ENCODE results near the gene ZBTB7C.

ZBTB7C gene

GRCh38 chr18:48002933-48003365 lies 406.2 kb downstream of the ZBTB7C start:
- Histone ChIP-seq H3K36me3 (ENCODE audit: control insufficient read depth, insufficient read depth, low read length) (no peaks in the 10 kb centered on the region), H3K4me3 (ENCODE audit: extremely low read depth, insufficient read depth, low read length, poor library complexity, severe bottlenecking) (no peak overlapping the region), H3K4me1 (ENCODE audit: control insufficient read depth, insufficient read depth, low read length, poor library complexity, severe bottlenecking) (peaks cover 9% of the 10 kb centered on the region), H3K27ac (ENCODE audit: low read depth, low read length, severe bottlenecking) (no peak overlapping the region), H3K9me3 (ENCODE audit: control insufficient read depth, low read length) (no peaks in the 10 kb centered on the region)
- 88 to 93% methylated on average over 4 to 5 of the region's 5 CpGs for WGBS, 2 experiments (ENCODE audit: insufficient coverage in 2 of 2)

GRCh38 chr18:48000701-48001100 lies 408.5 kb downstream of the ZBTB7C start:
- WGBS, 2 experiments (ENCODE audit: insufficient coverage in 2 of 2) = 93 to 96% methylated on average over 4 of the region's 4 CpGs
- Histone ChIP-seq H3K27ac (ENCODE audit: low read depth, low read length, severe bottlenecking) (no peak overlapping the region), H3K9me3 (ENCODE audit: control insufficient read depth, low read length) (peaks cover 11% of the 10 kb centered on the region), H3K4me1 (ENCODE audit: control insufficient read depth, insufficient read depth, low read length, poor library complexity, severe bottlenecking) (peaks cover 4% of the 10 kb centered on the region), H3K36me3 (ENCODE audit: control insufficient read depth, insufficient read depth, low read length) (no peaks in the 10 kb centered on the region), H3K4me3 (ENCODE audit: extremely low read depth, insufficient read depth, low read length, poor library complexity, severe bottlenecking) (no peak overlapping the region)

DNA sequence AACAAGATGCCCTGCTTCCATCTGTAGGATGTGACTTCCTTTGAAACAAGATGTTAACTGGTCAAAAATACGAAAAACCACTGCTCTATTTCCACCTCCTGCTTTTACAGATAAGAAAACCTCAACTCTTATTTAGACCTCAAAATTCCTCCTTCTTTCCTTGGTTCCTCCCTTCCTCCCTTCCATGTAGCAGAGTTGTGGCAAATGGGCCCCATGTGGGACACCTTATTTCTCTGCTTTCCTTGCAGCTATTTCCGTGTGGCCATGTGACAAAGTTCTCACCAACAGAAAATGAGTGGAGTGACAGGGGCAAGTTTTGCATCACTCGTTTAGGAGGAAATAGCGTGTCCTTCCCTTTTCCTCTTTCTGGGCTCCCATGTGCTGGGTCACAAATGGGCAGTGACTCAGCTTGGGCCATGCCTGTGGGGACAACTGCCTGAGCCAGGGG lies 409.4 kb downstream of the ZBTB7C start:
- WGBS, 2 experiments (ENCODE audit: insufficient coverage in 2 of 2) = 75 to 95% methylated on average over 4 of the region's 4 CpGs
- H3K9me3 ChIP-seq (ENCODE audit: control insufficient read depth, low read length) = peaks cover 11% of the 10 kb centered on the region
- H3K4me3 ChIP-seq (ENCODE audit: extremely low read depth, insufficient read depth, low read length, poor library complexity, severe bottlenecking) = no peak overlapping the region

GRCh38 chr18:47997338-47997780 lies 411.8 kb downstream of the ZBTB7C start:
- no peaks in the 10 kb centered on the region for H3K4me1 ChIP-seq (ENCODE audit: control insufficient read depth, insufficient read depth, low read length, poor library complexity, severe bottlenecking)
- no peaks in the 10 kb centered on the region for H3K36me3 ChIP-seq (ENCODE audit: control insufficient read depth, insufficient read depth, low read length)
- peaks cover 11% of the 10 kb centered on the region for H3K9me3 ChIP-seq (ENCODE audit: control insufficient read depth, low read length)
- WGBS, 2 experiments (ENCODE audit: insufficient coverage in 2 of 2) = 55 to 61% methylated on average over 5 of the region's 5 CpGs
- H3K4me3 ChIP-seq (ENCODE audit: extremely low read depth, insufficient read depth, low read length, poor library complexity, severe bottlenecking) = no peak overlapping the region
- no peak overlapping the region for H3K27ac ChIP-seq (ENCODE audit: low read depth, low read length, severe bottlenecking)

More for the DNA sequence above, 409.4 kb downstream of the ZBTB7C start:
- Histone ChIP-seq H3K4me1 (ENCODE audit: control insufficient read depth, insufficient read depth, low read length, poor library complexity, severe bottlenecking) (peaks cover 4% of the 10 kb centered on the region), H3K36me3 (ENCODE audit: control insufficient read depth, insufficient read depth, low read length) (no peaks in the 10 kb centered on the region), H3K27ac (ENCODE audit: low read depth, low read length, severe bottlenecking) (no peak overlapping the region)

DNA sequence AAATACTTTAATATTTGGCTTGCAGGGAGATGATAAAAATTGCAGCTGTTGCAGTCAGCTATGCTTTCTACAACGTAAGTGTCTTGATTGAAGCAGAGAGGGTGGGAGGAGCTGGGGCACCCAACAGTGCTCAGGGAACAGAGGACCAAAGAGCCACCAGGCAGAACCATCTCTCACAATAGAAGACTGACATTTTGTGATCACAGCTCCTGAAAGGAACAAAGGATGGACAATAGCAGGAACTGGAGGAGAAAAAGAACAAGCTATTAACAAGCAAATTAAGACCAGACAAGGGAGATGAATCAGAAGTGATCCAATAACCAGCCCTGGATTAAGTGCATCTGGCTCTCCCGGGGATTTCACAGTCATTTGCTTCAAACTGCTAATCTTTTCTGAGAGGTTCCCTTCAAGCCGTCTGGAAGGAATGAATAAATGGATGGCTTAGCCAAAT lies 413.1 kb downstream of the ZBTB7C start:
- Histone ChIP-seq H3K4me3 (ENCODE audit: extremely low read depth, insufficient read depth, low read length, poor library complexity, severe bottlenecking) (no peak overlapping the region), H3K27ac (ENCODE audit: low read depth, low read length, severe bottlenecking) (no peak overlapping the region), H3K36me3 (ENCODE audit: control insufficient read depth, insufficient read depth, low read length) (no peaks in the 10 kb centered on the region), H3K4me1 (ENCODE audit: control insufficient read depth, insufficient read depth, low read length, poor library complexity, severe bottlenecking) (no peaks in the 10 kb centered on the region), H3K9me3 (ENCODE audit: control insufficient read depth, low read length) (peaks cover 11% of the 10 kb centered on the region)
- 48 to 60% methylated on average over 1 to 2 of the region's 3 CpGs for WGBS, 2 experiments (ENCODE audit: insufficient coverage in 2 of 2)

DNA sequence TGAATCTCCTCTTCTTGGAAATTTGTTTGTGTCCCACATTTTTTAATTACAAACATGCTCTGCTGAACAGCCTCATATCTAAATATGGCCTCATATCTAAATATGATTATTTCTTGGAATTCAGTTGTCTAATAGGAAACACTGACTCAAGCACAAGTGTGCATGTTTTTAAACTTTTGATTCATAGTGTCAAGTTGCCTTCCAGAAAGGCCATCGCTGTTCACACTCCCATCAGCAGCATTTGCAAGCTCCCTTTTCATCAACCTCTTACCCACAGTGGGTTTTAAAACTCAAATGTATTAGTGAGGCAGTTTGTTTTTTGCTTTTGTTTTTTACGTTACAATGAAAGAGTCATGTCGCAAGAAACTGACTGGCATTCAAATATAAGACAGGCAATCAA lies 413.5 kb downstream of the ZBTB7C start:
- Histone ChIP-seq H3K4me3 (ENCODE audit: extremely low read depth, insufficient read depth, low read length, poor library complexity, severe bottlenecking) (no peak overlapping the region), H3K36me3 (ENCODE audit: control insufficient read depth, insufficient read depth, low read length) (no peaks in the 10 kb centered on the region), H3K27ac (ENCODE audit: low read depth, low read length, severe bottlenecking) (no peak overlapping the region), H3K9me3 (ENCODE audit: control insufficient read depth, low read length) (peaks cover 11% of the 10 kb centered on the region), H3K4me1 (ENCODE audit: control insufficient read depth, insufficient read depth, low read length, poor library complexity, severe bottlenecking) (no peaks in the 10 kb centered on the region)
- no CpG with 5 or more reads among the region's 3 CpGs for WGBS, 2 experiments (ENCODE audit: insufficient coverage in 2 of 2)

- 90% methylated on average over 1 of the region's 1 CpG; no CpG with 5 or more reads in 1 of the 2 experiments for WGBS, 2 experiments (ENCODE audit: insufficient coverage in 2 of 2)
- Histone ChIP-seq H3K9me3 (ENCODE audit: control insufficient read depth, low read length) (peaks cover 11% of the 10 kb centered on the region), H3K36me3 (ENCODE audit: control insufficient read depth, insufficient read depth, low read length) (no peaks in the 10 kb centered on the region), H3K4me1 (ENCODE audit: control insufficient read depth, insufficient read depth, low read length, poor library complexity, severe bottlenecking) (peaks cover 4% of the 10 kb centered on the region), H3K4me3 (ENCODE audit: extremely low read depth, insufficient read depth, low read length, poor library complexity, severe bottlenecking) (no peak overlapping the region), H3K27ac (ENCODE audit: low read depth, low read length, severe bottlenecking) (no peak overlapping the region)
These were observed 415.8 kb downstream of the ZBTB7C start for GRCh38 chr18:47993409-47993808.

DNA sequence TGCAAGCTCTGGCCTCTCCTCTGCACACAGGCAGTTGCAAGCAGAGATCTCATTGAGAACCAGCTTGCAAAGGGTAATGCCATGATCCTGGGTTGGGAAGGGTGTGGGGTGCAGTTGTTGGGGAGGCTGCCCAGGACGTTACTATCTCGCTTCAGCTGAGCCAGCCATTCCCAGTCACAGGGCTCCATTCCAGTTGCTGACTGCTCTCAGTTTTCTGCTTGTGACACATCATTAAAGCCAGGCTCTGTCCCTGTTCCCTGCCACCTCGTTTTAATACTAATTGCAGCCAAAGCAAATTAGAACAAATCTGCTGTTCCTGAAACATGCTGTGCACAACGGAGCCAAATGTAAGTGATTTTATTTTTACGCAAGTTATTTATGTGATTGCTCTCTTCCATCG lies 416.2 kb downstream of the ZBTB7C start:
- peaks cover 4% of the 10 kb centered on the region for H3K4me1 ChIP-seq (ENCODE audit: control insufficient read depth, insufficient read depth, low read length, poor library complexity, severe bottlenecking)
- 89 to 90% methylated on average over 5 to 6 of the region's 6 CpGs for WGBS, 2 experiments (ENCODE audit: insufficient coverage in 2 of 2)
- H3K27ac ChIP-seq (ENCODE audit: low read depth, low read length, severe bottlenecking) = no peak overlapping the region
- H3K36me3 ChIP-seq (ENCODE audit: control insufficient read depth, insufficient read depth, low read length) = no peaks in the 10 kb centered on the region
- peaks cover 11% of the 10 kb centered on the region for H3K9me3 ChIP-seq (ENCODE audit: control insufficient read depth, low read length)
- H3K4me3 ChIP-seq (ENCODE audit: extremely low read depth, insufficient read depth, low read length, poor library complexity, severe bottlenecking) = no peak overlapping the region

DNA sequence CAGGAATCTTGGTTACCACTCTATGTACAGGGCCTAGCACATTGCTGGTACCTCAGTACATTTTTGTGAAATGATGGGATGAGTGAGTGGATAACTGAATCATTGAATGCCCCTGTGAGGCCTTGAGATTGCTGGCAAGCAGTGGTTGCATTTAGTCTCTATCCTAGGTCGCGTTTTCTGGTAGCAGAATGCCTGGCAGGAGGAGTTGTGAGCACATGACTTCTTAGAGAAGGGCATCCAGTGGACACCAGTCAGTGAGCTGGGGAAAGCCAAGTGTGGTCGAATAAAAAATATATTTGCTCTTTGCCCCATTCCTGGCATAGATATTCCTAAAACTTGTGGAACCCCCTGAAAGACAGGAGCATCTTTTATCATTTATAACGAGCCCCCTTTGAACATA lies 416.9 kb downstream of the ZBTB7C start:
- Histone ChIP-seq H3K27ac (ENCODE audit: low read depth, low read length, severe bottlenecking) (no peak overlapping the region), H3K4me1 (ENCODE audit: control insufficient read depth, insufficient read depth, low read length, poor library complexity, severe bottlenecking) (peaks cover 4% of the 10 kb centered on the region), H3K9me3 (ENCODE audit: control insufficient read depth, low read length) (peaks cover 6% of the 10 kb centered on the region), H3K36me3 (ENCODE audit: control insufficient read depth, insufficient read depth, low read length) (no peaks in the 10 kb centered on the region), H3K4me3 (ENCODE audit: extremely low read depth, insufficient read depth, low read length, poor library complexity, severe bottlenecking) (no peak overlapping the region)
- 89 to 90% methylated on average over 3 to 4 of the region's 4 CpGs for WGBS, 2 experiments (ENCODE audit: insufficient coverage in 2 of 2)

DNA sequence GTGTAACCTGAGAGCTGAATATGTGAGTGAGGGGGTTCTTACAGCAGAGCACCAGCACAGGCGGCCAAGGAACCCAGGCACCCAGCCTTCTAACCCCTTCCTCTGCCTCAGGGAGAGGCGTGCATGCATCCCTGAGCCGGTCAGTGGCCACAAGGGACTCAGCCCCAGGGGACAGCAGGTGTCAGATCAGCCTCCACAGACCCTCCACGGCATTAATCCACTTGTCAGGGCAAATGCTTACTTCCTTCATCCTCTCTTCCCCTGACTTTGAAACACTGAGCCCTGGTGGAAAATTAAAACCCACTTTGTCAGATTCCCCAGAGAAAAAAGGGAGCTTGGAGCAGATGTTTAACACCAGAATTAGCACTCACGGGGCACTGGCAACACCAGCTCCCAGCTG lies 418.2 kb downstream of the ZBTB7C start:
- H3K9me3 ChIP-seq (ENCODE audit: control insufficient read depth, low read length) = no peaks in the 10 kb centered on the region
- peaks cover 4% of the 10 kb centered on the region for H3K4me1 ChIP-seq (ENCODE audit: control insufficient read depth, insufficient read depth, low read length, poor library complexity, severe bottlenecking)
- H3K27ac ChIP-seq (ENCODE audit: low read depth, low read length, severe bottlenecking) = no peak overlapping the region
- no peak overlapping the region for H3K4me3 ChIP-seq (ENCODE audit: extremely low read depth, insufficient read depth, low read length, poor library complexity, severe bottlenecking)
- 88 to 89% methylated on average over 3 of the region's 5 CpGs for WGBS, 2 experiments (ENCODE audit: insufficient coverage in 2 of 2)
- no peaks in the 10 kb centered on the region for H3K36me3 ChIP-seq (ENCODE audit: control insufficient read depth, insufficient read depth, low read length)

DNA sequence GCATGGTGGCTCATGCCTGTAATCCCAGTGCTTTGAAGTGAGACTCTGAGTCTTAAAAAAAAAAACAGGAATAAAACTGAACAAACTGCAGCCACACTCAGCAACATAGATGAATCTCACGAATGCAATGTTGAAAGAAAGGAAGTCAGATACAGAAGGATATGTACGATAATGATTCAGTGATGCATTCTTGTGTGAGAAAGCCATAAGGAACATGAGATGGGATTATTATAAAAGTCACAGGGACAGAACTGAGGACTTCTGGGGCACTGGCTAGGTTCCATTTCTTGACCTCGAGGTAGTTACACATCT lies 421.8 kb downstream of the ZBTB7C start:
- 91 to 100% methylated on average over 2 of the region's 3 CpGs for WGBS, 2 experiments (ENCODE audit: insufficient coverage in 2 of 2)
- no peak overlapping the region for H3K27ac ChIP-seq (ENCODE audit: low read depth, low read length, severe bottlenecking)
- H3K9me3 ChIP-seq (ENCODE audit: control insufficient read depth, low read length) = no peaks in the 10 kb centered on the region
- no peaks in the 10 kb centered on the region for H3K36me3 ChIP-seq (ENCODE audit: control insufficient read depth, insufficient read depth, low read length)
- peaks cover 4% of the 10 kb centered on the region for H3K4me1 ChIP-seq (ENCODE audit: control insufficient read depth, insufficient read depth, low read length, poor library complexity, severe bottlenecking)
- H3K4me3 ChIP-seq (ENCODE audit: extremely low read depth, insufficient read depth, low read length, poor library complexity, severe bottlenecking) = no peak overlapping the region

Measured in mesodermal cell (in vitro differentiated cells).